ENCODE results near the gene SERP2.
"Not testable (repeated sequence)": the region's sequence is repeated elsewhere in the genome, so short reads cannot be mapped to it uniquely, and the experiment has no call there.

Gene SERP2

GRCh38 chr13:44373601-44374347 lies at the start of gene SERP2:
Gene SERP2 (plus strand): TSS chr13:44373824. CDS start chr13:44374026, 202 bp downstream.
- peak; percentile 41 for DNase-seq (ENCODE audit: low spot score)

- no peak for DNase-seq (ENCODE audit: low spot score)
These were observed 46.7 kb upstream of the SERP2 start for GRCh38 chr13:44326961-44327360.

DNA sequence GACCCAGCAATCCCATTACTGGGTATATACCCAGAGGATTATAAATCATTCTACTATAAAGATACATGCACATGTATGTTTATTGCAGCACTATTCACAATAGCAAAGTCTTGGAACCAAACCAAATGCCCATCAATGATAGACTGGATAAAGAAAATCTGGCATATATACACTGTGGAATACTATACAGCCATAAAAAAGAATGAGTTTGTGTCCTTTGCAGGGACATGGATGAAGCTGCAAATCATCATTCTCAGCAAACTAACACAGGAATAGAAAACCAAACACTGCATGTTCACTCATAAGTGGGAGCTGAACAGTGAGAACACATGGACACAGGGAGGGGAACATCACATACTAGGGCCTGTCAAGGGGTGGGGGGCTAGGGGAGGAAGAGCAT lies 44.6 kb upstream of the SERP2 start:
- not testable (repeated sequence) for DNase-seq (ENCODE audit: low spot score)

DNA sequence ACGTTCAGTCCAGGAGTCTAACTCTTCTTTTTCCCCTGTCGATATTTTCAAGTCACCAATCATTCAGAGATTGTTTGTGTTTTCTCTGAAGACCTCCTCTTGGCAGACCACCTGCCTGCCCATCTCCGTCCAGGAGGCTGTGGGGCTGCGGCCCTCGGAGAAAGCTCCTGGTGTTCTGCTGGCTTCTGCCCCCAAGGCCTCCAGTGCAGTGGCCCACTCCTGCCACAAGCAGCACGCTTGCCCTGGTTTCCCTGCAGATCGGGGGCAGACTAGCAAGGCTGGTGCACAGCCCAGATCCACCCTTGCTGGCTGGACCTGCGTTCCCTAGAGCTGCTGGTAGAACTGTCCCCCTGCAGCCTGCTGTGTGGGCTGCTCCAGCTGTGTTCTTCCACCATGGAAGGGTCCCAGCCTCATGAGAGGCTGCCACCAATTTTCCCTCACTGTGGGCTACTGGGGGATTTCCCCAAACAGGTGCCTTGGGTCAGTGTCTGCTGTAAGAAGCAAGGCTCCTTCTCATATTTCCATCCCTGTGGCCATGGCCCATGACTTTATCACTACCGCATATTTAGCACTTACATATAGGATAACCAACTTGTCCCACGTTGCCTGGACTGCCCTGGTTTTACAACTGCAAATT lies 43.6 kb upstream of the SERP2 start:
- DNase-seq (ENCODE audit: low spot score), result no peak

DNA sequence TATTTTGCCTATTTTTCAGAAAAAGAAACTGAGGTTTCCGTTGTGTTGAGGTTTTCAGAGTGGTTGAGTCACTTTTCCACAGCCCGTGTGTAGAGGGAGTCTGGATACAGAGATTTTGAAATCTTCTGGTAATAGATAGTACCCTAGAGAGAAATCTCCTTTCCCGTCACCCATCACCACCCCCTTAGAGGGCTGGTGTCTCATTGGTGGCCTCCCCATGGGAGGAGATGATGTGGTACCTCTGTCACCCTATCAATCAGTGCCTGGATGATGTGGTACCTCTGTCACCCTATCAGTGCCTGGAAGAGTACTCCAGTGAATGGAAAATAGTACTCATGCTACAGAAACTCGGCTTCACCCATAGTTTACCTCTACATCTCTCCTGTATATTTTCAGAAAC lies 42.2 kb upstream of the SERP2 start:
- peak; percentile 2 for DNase-seq (ENCODE audit: low spot score)

GRCh38 chr13:44331912-44332851 lies 41.4 kb upstream of the SERP2 start:
- DNase-seq (ENCODE audit: low spot score), result peak; percentile 62

DNA sequence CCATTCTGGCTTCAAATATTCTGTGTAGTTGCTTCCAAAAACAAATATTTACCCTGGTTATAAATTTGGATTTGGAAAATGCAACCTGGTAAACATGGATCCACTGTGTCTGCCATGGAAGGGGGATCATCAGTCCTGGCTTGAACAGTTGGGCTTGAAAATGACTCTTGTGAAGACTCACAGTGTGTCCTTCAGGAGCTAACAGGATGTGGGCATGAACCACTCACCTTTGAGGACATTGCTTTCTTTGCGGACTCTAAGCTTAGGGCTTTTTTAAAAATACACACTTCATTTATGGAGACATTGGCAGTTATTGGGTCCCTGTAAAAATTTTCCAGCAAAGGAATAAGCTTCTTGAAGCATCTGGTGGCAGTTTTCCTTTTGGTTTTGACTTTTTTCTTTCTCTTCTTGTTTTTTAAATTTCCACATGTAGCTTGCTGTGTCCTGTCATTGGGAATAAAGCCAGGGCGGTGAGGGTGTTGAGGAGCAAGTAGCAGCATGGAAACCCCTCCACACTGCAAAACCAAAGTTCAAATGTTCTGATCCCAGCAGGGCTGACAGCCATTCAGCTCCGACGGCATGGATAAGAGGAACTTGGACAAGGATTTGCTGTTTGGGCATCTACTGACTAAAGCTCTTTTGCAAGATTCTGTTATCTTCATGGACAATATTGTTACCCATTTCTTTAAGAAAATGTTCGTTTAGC lies 39.5 kb upstream of the SERP2 start:
- DNase-seq (ENCODE audit: low spot score), result no peak

- no peak for DNase-seq (ENCODE audit: low spot score)
These were observed 38.9 kb upstream of the SERP2 start for GRCh38 chr13:44334751-44335150.

GRCh38 chr13:44336934-44337333 lies 36.7 kb upstream of the SERP2 start:
- DNase-seq (ENCODE audit: low spot score), result no peak

DNA sequence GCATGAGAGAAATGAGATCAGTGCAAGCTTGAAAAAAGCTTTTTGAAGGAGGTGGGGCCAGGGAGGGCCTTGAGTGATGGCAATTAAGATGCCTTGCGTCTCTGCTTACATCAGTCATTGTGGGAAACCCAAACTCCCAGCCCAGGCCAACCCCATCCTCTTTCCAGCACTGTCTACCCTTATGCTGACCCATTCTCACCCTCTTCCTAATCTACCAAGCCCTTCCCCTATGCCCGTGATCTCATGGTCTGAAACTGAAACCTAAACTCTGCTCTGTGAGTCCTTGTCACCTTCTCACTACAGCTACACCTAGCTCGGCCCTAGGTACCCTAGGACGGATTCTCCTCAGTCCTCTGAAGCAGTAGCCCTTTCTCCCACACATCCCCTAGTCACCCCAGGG lies 36.0 kb upstream of the SERP2 start:
- no peak for DNase-seq (ENCODE audit: low spot score)

DNA sequence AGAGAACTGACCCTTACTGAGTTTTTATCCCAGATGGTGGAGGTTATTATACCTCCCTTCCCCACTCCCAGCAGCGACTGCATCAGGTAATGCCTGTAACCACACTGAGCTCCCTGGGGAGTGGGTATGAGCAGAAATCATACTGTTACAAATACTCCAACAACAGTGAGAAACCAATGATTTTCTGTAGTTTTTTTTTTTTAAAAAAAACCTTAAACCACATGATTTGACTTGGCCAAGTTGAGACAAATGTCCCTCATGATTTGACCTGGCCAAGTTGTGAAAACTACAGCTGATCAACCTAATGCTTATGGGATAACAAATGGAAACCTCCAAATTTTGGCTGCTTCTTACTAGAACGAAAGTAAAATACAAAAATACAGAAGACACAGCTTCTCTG lies 33.1 kb upstream of the SERP2 start:
- no peak for DNase-seq (ENCODE audit: low spot score)

DNA sequence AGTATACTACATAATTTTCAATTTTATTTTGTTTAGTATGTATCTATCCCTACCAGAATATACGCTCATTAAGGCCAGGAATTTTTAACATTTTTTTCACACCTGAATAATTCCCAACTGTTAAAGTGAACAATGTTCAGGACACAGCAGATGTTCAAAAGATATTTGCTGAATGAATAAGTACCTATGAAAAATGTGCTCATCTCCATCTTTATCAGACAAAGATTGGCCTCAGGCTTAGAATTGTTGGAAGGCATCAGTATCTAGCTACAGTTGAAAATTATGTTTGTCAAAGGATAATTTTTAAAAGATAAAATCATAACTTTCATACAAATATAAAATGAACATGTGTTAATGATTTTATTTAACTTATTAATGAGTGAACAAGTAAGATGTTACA lies 30.9 kb upstream of the SERP2 start:
- no peak for DNase-seq (ENCODE audit: low spot score)

DNA sequence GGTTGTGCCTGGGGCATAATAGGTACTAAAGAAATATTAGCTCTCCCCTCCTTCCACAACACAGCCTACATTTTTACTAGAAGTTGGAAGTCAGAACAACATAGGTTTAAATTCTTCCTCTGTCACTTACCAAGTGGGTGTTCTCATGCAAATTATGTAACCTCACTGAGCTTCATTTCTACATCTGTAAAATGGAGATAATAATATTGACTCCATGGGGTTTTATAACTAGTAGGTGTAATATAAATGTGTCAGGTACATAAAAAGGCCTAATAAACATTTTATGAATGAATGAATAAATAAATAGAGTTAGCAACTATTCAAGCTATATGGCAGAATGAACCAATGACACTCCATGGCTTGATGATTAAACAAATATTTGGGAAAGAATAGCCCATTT lies 27.1 kb upstream of the SERP2 start:
- DNase-seq (ENCODE audit: low spot score), result no peak

GRCh38 chr13:44347301-44347700 lies 26.3 kb upstream of the SERP2 start:
- no peak for DNase-seq (ENCODE audit: low spot score)

- DNase-seq (ENCODE audit: low spot score), result peak; percentile 46
These were observed 25.7 kb upstream of the SERP2 start for GRCh38 chr13:44347949-44348348.

GRCh38 chr13:44350775-44351504 lies 22.7 kb upstream of the SERP2 start:
- DNase-seq (ENCODE audit: low spot score), result no peak

DNA sequence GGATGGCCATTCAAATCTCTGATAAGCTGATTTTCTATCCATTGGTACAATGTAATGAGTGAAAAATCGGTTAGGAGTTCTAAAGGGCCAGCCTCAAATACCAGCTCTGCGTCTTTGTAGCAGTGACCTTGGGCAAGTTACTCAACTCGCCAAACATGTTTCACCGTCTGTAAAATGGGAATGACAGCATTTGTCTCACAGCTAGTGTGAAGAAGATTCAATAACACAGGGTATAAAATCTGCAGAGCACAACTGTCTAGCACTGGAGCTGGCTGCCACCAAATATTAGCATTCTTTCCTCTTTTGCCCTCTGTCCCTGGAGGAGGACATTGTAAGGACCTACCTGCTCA lies 22.1 kb upstream of the SERP2 start:
- DNase-seq (ENCODE audit: low spot score), result no peak

DNA sequence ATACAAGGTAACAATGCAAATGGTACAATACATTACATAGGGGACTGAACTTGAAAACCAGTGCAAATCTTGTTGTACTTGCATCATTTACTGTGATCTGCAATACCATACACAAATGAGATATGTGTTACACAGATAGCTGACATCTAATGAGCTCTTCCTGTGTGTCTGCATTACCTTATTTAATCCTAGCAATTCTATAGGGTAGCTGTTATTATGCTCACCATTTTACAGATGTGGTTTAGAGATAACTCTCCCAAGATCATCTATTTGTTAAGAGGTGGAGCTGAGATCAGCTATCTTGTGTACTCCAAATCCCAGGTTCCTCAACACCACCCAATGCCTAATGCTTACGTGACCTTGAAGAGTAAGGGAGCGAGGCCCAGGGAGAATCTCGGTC lies 21.4 kb upstream of the SERP2 start:
- DNase-seq (ENCODE audit: low spot score), result no peak

- DNase-seq (ENCODE audit: low spot score), result no peak
These were observed 21.0 kb upstream of the SERP2 start for GRCh38 chr13:44352671-44353070.

GRCh38 chr13:44354331-44354730 lies 19.3 kb upstream of the SERP2 start:
- DNase-seq (ENCODE audit: low spot score), result no peak

- DNase-seq (ENCODE audit: low spot score), result no peak
These were observed 18.7 kb upstream of the SERP2 start for GRCh38 chr13:44354884-44355283.

GRCh38 chr13:44355621-44356020 lies 18.0 kb upstream of the SERP2 start:
- no peak for DNase-seq (ENCODE audit: low spot score)

All from AG08395 (cell line).